Hypothalamus (tissue), 51 donors: ENCODE data around the gene TCF4.
A peak's percentile ranks its signal among the peaks of the same experiment; 100 is the strongest.

Source experiments
- DNase-seq, 51 donors: peaks; one replicate each; lab custom pipeline; 2025; lab: John Stamatoyannopoulos, UW

Gene TCF4

GRCh38 chr18:55549474-55550104 is 38.4 kb downstream of the TCF4 start:
- no peak for DNase-seq

GRCh38 chr18:55547705-55548056 is 40.3 kb downstream of the TCF4 start:
- DNase-seq, result peak in 1 of 51 donors; percentile 49

GRCh38 chr18:55546851-55547704 is 40.9 kb downstream of the TCF4 start:
- peak in 11 of 51 donors; percentile 1 to 57 (median 15) for DNase-seq

GRCh38 chr18:55544014-55544413 is 44.0 kb downstream of the TCF4 start:
- DNase-seq, result no peak

- DNase-seq, result no peak
Measured at GRCh38 chr18:55543130-55543704, 44.8 kb downstream of the TCF4 start.

- no peak for DNase-seq
Measured at GRCh38 chr18:55541571-55541970, 46.4 kb downstream of the TCF4 start.

- DNase-seq, result no peak
Measured at GRCh38 chr18:55539240-55539639, 48.8 kb downstream of the TCF4 start.

GRCh38 chr18:55534996-55535395 is 53.0 kb downstream of the TCF4 start:
- no peak for DNase-seq

GRCh38 chr18:55534547-55534946 is 53.4 kb downstream of the TCF4 start:
- no peak for DNase-seq

GRCh38 chr18:55530166-55530565 is 57.8 kb downstream of the TCF4 start:
- no peak for DNase-seq

- DNase-seq, result no peak
Measured at GRCh38 chr18:55529581-55529980, 58.4 kb downstream of the TCF4 start.

GRCh38 chr18:55525845-55526244 is 62.1 kb downstream of the TCF4 start:
- DNase-seq, result no peak

GRCh38 chr18:55524353-55525073 is 63.5 kb downstream of the TCF4 start:
- DNase-seq, result no peak

GRCh38 chr18:55523001-55523400 is 65.0 kb downstream of the TCF4 start:
- DNase-seq, result no peak

GRCh38 chr18:55522011-55522410 is 66.0 kb downstream of the TCF4 start:
- peak in 14 of 51 donors; percentile 4 to 48 (median 18) for DNase-seq

- DNase-seq, result no peak
Measured at GRCh38 chr18:55517055-55517454, 70.9 kb downstream of the TCF4 start.

- no peak for DNase-seq
Measured at GRCh38 chr18:55515941-55516710, 71.9 kb downstream of the TCF4 start.

- DNase-seq, result no peak
Measured at GRCh38 chr18:55515214-55515613, 72.8 kb downstream of the TCF4 start.

GRCh38 chr18:55513161-55513560 is 74.8 kb downstream of the TCF4 start:
- no peak for DNase-seq

- DNase-seq, result no peak
Measured at GRCh38 chr18:55511277-55511676, 76.7 kb downstream of the TCF4 start.
